HCT116 (cell line): Measurements from ENCODE around the gene DEPDC7. TPM values are rescaled to one million over a fixed set of nuclear protein-coding genes. Genes with fewer than 3 reads are reported as not detected.

Experiments
- ATAC-seq: fragments of 200-7000 bp; cut with Tn5 transposase; 2 replicates; pipeline ENCODE4 v1.9.1; 2020; ENCODE audit warnings: mild to moderate bottlenecking, moderate library complexity
- BruUV-seq: library from RNA; stranded (reverse); fragments of 400-500 nt; replicated peaks from 2 replicates; lab custom pipeline; 2021; lab: Mats Ljungman, UMichigan
- CTCF ChIA-PET: fragments of 300-600 bp; sonication (Branson Sonifier 250); formaldehyde crosslinking; loops from one replicate; lab custom pipeline; 2021; ENCODE audit warnings: antibody characterized with exemption; lab: Charles Lee
- POLR2A ChIA-PET: fragments of 300-600, 350-600 bp; sonication (Branson Sonifier 250); formaldehyde crosslinking; loops from one replicate; lab custom pipeline; 2021; ENCODE audit warnings: antibody characterized with exemption; lab: Charles Lee
- RAD21 ChIA-PET, 2 experiments: fragments of 300-600 bp; sonication (Branson Sonifier 250); formaldehyde crosslinking; loops; one replicate each; lab custom pipeline; 2023; ENCODE audit warnings: low total read pairs in 2 of 2; ENCODE audit not compliant: uncharacterized antibody in 2 of 2, unreplicated experiment in 2 of 2, low non-redundant PET in 1 of 2; lab: Charles Lee
- DNase-seq: peaks from one replicate; pipeline ENCODE4 v3.0.0-alpha.2; 2010; ENCODE audit warnings: low read depth, low spot score
- H2AFZ ChIP-seq: fragments of 200-600 bp; shearing (Covaris generic), sonication (generic); 2 replicates; pipeline ENCODE4 v1.6.1; 2017; ENCODE audit warnings: low read depth, mixed run types, mixed read lengths, antibody characterized with exemption, low read length; ENCODE audit not compliant: poor library complexity, severe bottlenecking
- H3K27ac ChIP-seq: 2 replicates; pipeline ENCODE4 v1.5.1; 2012; ENCODE audit warnings: low read depth, low read length
- H3K27me3 ChIP-seq: fragments of 200-600 bp; sonication (generic); 2 replicates; pipeline ENCODE4 v1.6.1; 2016; ENCODE audit warnings: mixed run types, low read length, mixed read lengths; ENCODE audit not compliant: insufficient read depth
- H3K36me3 ChIP-seq, 2 experiments: fragments of 200-500 bp in 1 of 2; fragments of 200-600 bp in 1 of 2; sonication (Bioruptor generic) in 1 of 2; sonication (generic) in 1 of 2; 2 replicates each; pipeline versions ENCODE4 v1.5.1 to v1.6.1; 2014 to 2016; ENCODE audit warnings: low read length in 2 of 2, inconsistent platforms in 1 of 2, mixed read lengths in 1 of 2, mixed run types in 1 of 2; ENCODE audit not compliant: insufficient read depth in 2 of 2, control insufficient read depth in 1 of 2
- H3K4me1 ChIP-seq, 2 experiments: fragments of 200-600 bp in 1 of 2; sonication (generic) in 1 of 2; 2 replicates each; pipeline versions ENCODE4 v1.5.1 to v1.6.1; 2012 to 2017; ENCODE audit warnings: low read length in 2 of 2, inconsistent platforms in 1 of 2, mild to moderate bottlenecking in 1 of 2, mixed read lengths in 1 of 2, mixed run types in 1 of 2, moderate library complexity in 1 of 2; ENCODE audit not compliant: insufficient read depth in 2 of 2, control insufficient read depth in 1 of 2
- H3K4me2 ChIP-seq: fragments of 200-600 bp; sonication (generic); 2 replicates; pipeline ENCODE4 v1.6.1; 2017; ENCODE audit warnings: mixed run types, low read length, mixed read lengths
- H3K4me3 ChIP-seq, 2 experiments: fragments of 200-600 bp in 1 of 2; sonication (generic) in 1 of 2; replicated peaks in 1 of 2; 2 replicates each; pipeline ENCODE4 v1.5.1; 2011 to 2016; ENCODE audit warnings: low read length in 2 of 2, control low read depth in 1 of 2, low read depth in 1 of 2, mild to moderate bottlenecking in 1 of 2, mixed read lengths in 1 of 2, mixed run types in 1 of 2
- H3K79me2 ChIP-seq: fragments of 200-600 bp; sonication (generic); 2 replicates; pipeline ENCODE4 v1.6.1; 2017; ENCODE audit warnings: mild to moderate bottlenecking, mixed run types, low read length, moderate library complexity, mixed read lengths; ENCODE audit not compliant: insufficient read depth
- H3K9ac ChIP-seq: fragments of 200-600 bp; sonication (generic); 2 replicates; pipeline ENCODE4 v1.6.1; 2016; ENCODE audit warnings: low read length, mixed read lengths
- H3K9me2 ChIP-seq: fragments of 200-600 bp; sonication (generic), shearing (Covaris generic); 2 replicates; pipeline ENCODE4 v1.6.1; 2017; ENCODE audit warnings: mixed run types, mild to moderate bottlenecking, moderate library complexity; ENCODE audit not compliant: insufficient read depth
- H3K9me3 ChIP-seq, 2 experiments: fragments of 200-500 bp in 1 of 2; fragments of 200-600 bp in 1 of 2; sonication (Bioruptor generic) in 1 of 2; sonication (generic) in 1 of 2; 2 replicates each; pipeline ENCODE4 v1.6.1; 2014 to 2017; ENCODE audit warnings: low read length in 2 of 2, mixed read lengths in 2 of 2, inconsistent platforms in 1 of 2, low read depth in 1 of 2, mild to moderate bottlenecking in 1 of 2, mixed run types in 1 of 2, moderate library complexity in 1 of 2; ENCODE audit not compliant: control insufficient read depth in 1 of 2, insufficient read depth in 1 of 2
- H4K20me1 ChIP-seq: fragments of 200-600 bp; sonication (generic), shearing (Covaris generic); 2 replicates; pipeline ENCODE4 v1.6.1; 2017; ENCODE audit warnings: mixed run types, mild to moderate bottlenecking, moderate library complexity; ENCODE audit not compliant: insufficient read depth
- ATF3 ChIP-seq: IDR thresholded peaks from 2 replicates; pipeline ENCODE4 v1.6.1; 2012
- CBX3 ChIP-seq: IDR thresholded peaks from 2 replicates; pipeline ENCODE4 v1.6.1; 2012; ENCODE audit warnings: low read depth
- CTCF ChIP-seq, 3 experiments: fragments of 200-600 bp in 1 of 3; sonication (generic) in 1 of 3; IDR thresholded peaks in 2 of 3; conservative IDR thresholded peaks in 1 of 3; 2 replicates each; pipeline ENCODE4 v1.5.1; 2012 to 2017; ENCODE audit warnings: low read depth in 2 of 3, low read length in 2 of 3, antibody characterized with exemption in 1 of 3, borderline replicate concordance in 1 of 3, control low read depth in 1 of 3, mild to moderate bottlenecking in 1 of 3, mixed read lengths in 1 of 3, mixed run types in 1 of 3, moderate library complexity in 1 of 3; ENCODE audit not compliant: insufficient read depth in 1 of 3
- MAX ChIP-seq: IDR thresholded peaks from 2 replicates; pipeline ENCODE4 v1.6.1; 2012
- POLR2AphosphoS5 ChIP-seq: IDR thresholded peaks from 2 replicates; pipeline ENCODE4 v1.6.1; 2011; ENCODE audit warnings: mild to moderate bottlenecking, low read depth, low read length, moderate library complexity
- RAD21 ChIP-seq: IDR thresholded peaks from 2 replicates; pipeline ENCODE4 v1.6.1; 2012; ENCODE audit warnings: low read depth, mild to moderate bottlenecking
- REST ChIP-seq: IDR thresholded peaks from 2 replicates; pipeline ENCODE4 v1.6.1; 2012; ENCODE audit warnings: low read depth
- ZBTB33 ChIP-seq: IDR thresholded peaks from 2 replicates; pipeline ENCODE4 v1.6.1; 2011; ENCODE audit warnings: mild to moderate bottlenecking, low read length, moderate library complexity; ENCODE audit not compliant: insufficient replicate concordance; ENCODE audit errors: extremely low read depth
- ZNF274 ChIP-seq: fragments of 200-500 bp; sonication (Bioruptor generic); IDR thresholded peaks from 2 replicates; pipeline ENCODE4 v1.6.1; 2014; ENCODE audit warnings: mild to moderate bottlenecking, low read depth, low read length, inconsistent platforms
- intact Hi-C: fragments of 100-400 bp; cut with micrococcal nuclease; formaldehyde crosslinking; loops from 2 replicates; pipeline ENCODE4 v1.10.0; 2022
- total RNA-seq: library from RNA; stranded (reverse); gene quantifications from one replicate; pipeline ENCODE4 v1.2.1, GENCODE V29; 2021; ENCODE audit not compliant: unreplicated experiment

The DEPDC7 gene
- total RNA-seq, 1 experiment from 2014 or later, result 7.3 TPM

- Histone ChIP-seq H3K9me2 (no peaks in the 10 kb centered on the region), H3K27ac (no peak overlapping the region), H3K4me3 (no peak overlapping the region), H3K27me3 (no peaks in the 10 kb centered on the region), H2AFZ (no peak overlapping the region), H4K20me1 (no peaks in the 10 kb centered on the region), H3K36me3 (no peaks in the 10 kb centered on the region), H3K79me2 (0 out of 2 replicates have a peak, but pooled peaks cover 14% of the 10 kb centered on the region), H3K9ac (no peak overlapping the region), H3K9me3 (no peaks in the 10 kb centered on the region), H3K4me2 (no peak overlapping the region), H3K4me1 (peaks cover 0 to under 1% of the 10 kb centered on the region in 2 experiments; a peak in 2 of 4 replicates)
- no TSS peak for BruUV-seq
- RAD21 ChIA-PET, result no interaction called here
- intact Hi-C loops, result no loop called here
- CTCF ChIA-PET, result no interaction called here
- POLR2A ChIA-PET, result interaction anchor here (0.5 to 1.5 kb wide), 3 partner anchors 10 to 207 kb away, joined by 3 to 4 read pairs (median 3); partner anchors contain the start of gene TCP11L1
- TF ChIP-seq CTCF (IDR thresholded peaks at IDR 0.05 in 2 of 3, conservative IDR thresholded peaks at IDR 0.05 in 1 of 3; ENCODE audit: borderline replicate concordance in 1 of 3, insufficient read depth in 1 of 3, low read depth in 2 of 3, low read length in 2 of 3) (no peak), MAX (no peak), ZNF274 (no peak)
- DNase-seq, result no peak
- no peak for ATAC-seq
Observed at GRCh38 chr11:33021937-33022336, 6.3 kb downstream of the DEPDC7 start.

GRCh38 chr11:33025339-33025722 lies 9.7 kb downstream of the DEPDC7 start:
- no peaks in the 10 kb centered on the region for H3K36me3 ChIP-seq
- no peak overlapping the region for H3K4me2 ChIP-seq
- no peaks in the 10 kb centered on the region for H3K27me3 ChIP-seq
- H3K79me2 ChIP-seq, result 0 out of 2 replicates have a peak, but pooled peaks cover 3% of the 10 kb centered on the region
- no peak overlapping the region for H3K27ac ChIP-seq
- H2AFZ ChIP-seq, result no peak overlapping the region
- no peaks in the 10 kb centered on the region for H3K4me1 ChIP-seq
- H3K9me2 ChIP-seq, result no peaks in the 10 kb centered on the region
- BruUV-seq, result no TSS peak
- RAD21 ChIA-PET, result no interaction called here
- no peak overlapping the region for H3K4me3 ChIP-seq
- ATAC-seq, result no peak
- no peaks in the 10 kb centered on the region for H4K20me1 ChIP-seq
- intact Hi-C loops, result no loop called here
- no peaks in the 10 kb centered on the region for H3K9me3 ChIP-seq
- DNase-seq, result no peak
- no peak overlapping the region for H3K9ac ChIP-seq
- CTCF ChIA-PET, result no interaction called here
- POLR2A ChIA-PET, result interaction anchor here (0.7 to 1.1 kb wide), 3 partner anchors 9 to 13 kb away, joined by 3 to 4 read pairs (median 3); partner anchors contain the start of gene DEPDC7
- TF ChIP-seq RAD21 (no peak), POLR2AphosphoS5 (no peak), REST (no peak), ATF3 (no peak), ZBTB33 (no peak), ZNF274 (no peak), CBX3 (no peak)
